Fibroblast of pulmonary artery (primary cell): ENCODE measurements around the gene USP3.
A peak's percentile ranks its signal among the peaks of the same experiment; 100 is the strongest.

ENCODE experiments used
- DNase-seq: peaks from one replicate; pipeline ENCODE4 v3.0.0-alpha.2; 2010; ENCODE audit warnings: low read depth
- H3K4me3 ChIP-seq: replicated peaks from 2 replicates; pipeline ENCODE4 v1.5.1; 2011; ENCODE audit warnings: low read depth, mild to moderate bottlenecking, control low read depth, low read length, moderate library complexity
- CTCF ChIP-seq: IDR thresholded peaks from 2 replicates; pipeline ENCODE4 v1.5.1; 2011; ENCODE audit warnings: mild to moderate bottlenecking, control low read depth, low read length, inconsistent platforms; ENCODE audit errors: missing control alignments

The USP3 gene

DNA sequence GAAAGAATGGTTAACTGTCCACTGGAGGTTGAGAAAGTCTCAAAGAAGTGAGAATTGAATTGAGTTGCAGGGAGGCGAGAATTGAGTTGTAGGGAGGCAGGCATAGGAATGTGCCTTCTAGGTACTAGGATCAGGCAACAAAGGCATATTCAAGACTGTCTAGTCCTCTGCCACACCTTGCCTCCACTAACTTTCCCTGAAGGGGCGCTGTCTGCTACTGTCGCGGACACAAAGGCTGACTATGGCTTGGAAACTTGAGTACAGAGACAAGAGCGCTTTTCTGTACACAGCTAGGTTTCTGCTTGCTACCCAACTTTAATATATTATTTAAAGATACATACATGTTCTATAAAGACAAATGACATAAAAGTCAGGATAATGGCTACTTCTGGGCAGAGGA is 82.4 kb downstream of the USP3 start:
- no peak for DNase-seq
- TF ChIP-seq CTCF = no peak
- no peak overlapping the region for H3K4me3 ChIP-seq

GRCh38 chr15:63587527-63587926 is 83.1 kb downstream of the USP3 start:
- peak; percentile 21 for DNase-seq
- no peak overlapping the region for H3K4me3 ChIP-seq
- TF ChIP-seq CTCF = no peak

- no peak for TF ChIP-seq CTCF
- DNase-seq = no peak
- no peak overlapping the region for H3K4me3 ChIP-seq
Measured at GRCh38 chr15:63588826-63589225, 84.4 kb downstream of the USP3 start.

DNA sequence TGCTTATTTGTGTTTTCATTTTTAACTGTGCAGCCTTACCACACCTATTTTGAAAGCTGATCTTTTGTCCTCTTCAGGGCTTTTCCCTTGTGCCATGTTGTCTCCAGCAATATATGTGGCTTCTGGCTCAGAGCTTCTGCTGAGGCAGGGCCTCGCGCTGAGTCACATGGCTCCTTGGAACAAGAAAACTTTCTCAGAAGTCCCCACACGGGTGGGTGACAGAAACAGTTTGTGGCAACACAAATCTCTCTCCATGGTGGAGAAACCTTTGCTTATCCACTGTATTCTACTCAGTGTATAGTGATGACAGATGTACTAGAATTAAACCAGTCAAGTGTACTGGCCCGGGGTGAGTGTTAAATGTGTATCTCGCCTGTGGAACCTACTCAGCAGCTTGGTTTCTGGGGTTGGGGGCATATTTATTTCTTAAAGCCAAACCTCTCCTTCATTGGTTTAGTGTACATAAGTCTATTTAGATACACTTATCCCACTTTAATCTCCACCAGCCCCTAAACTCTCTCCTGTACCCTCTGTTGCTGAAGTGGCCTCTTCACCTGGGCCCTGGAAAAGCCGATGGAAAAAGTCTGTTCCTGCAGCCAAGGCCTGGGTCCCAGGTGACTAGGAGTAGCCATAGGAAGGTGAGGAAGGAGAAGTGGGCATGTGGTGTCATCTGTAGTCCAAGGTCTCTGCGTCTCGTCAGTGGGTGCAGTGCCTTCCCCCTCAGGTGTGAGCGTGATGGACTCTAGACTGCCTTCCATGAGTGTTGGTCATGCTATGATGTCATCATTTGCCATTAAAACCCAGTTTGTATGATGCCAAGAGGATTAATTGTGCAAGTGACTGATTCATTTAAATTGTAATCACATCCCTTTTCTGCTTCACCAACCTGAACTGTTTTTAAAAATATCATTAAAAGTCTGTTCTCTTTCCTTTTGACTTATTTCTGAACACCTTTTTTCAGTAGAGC is 89.6 kb downstream of the USP3 start:
- DNase-seq = no peak
- no peak for TF ChIP-seq CTCF
- H3K4me3 ChIP-seq = no peak overlapping the region

DNA sequence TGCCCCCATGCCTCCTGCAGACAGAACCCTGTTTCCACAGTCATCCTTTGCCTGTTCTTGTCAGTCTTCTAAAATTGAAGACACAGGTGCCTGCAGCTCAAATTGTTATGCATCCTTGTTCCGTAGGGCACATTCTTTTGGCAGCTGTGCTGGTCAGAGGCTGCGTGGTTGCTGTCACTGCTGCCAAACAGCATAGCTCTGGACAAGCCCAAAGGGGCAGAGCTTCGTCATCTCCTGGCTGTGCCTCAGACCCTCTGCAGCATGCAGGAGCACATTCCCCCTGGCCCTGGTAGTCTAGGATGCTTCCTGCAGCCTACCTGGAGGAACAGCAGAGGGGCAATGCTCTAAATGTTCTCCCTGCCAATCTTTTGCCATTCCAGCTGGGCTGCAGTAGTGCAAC is 90.7 kb downstream of the USP3 start:
- TF ChIP-seq CTCF = no peak
- H3K4me3 ChIP-seq = no peak overlapping the region
- no peak for DNase-seq

- no peak for DNase-seq
- no peak for TF ChIP-seq CTCF
- H3K4me3 ChIP-seq = no peak overlapping the region
Measured at GRCh38 chr15:63595688-63596087, 91.3 kb downstream of the USP3 start.

GRCh38 chr15:63596676-63597037 is 92.3 kb downstream of the USP3 start:
- no peak for TF ChIP-seq CTCF
- DNase-seq = peak; percentile 11
- H3K4me3 ChIP-seq = no peak overlapping the region
